Measurements from ENCODE around the gene DAD1.

- TF ChIP-seq EZH2 (IDR thresholded peaks at IDR 0.05; ENCODE audit: insufficient read depth, poor library complexity, severe bottlenecking) (no peak), EZH2phosphoT487 (IDR thresholded peaks at IDR 0.05; ENCODE audit: insufficient read depth, low read depth) (no peak)
Observed at GRCh38 chr14:22588526-22589095, 413 bp downstream of the DAD1 start.

Measured in GM23248 (cell line).